ENCODE data around the gene GRIN3B. TPM values are rescaled to one million over a fixed set of nuclear protein-coding genes. Genes with fewer than 3 reads are reported as not detected.
A peak's percentile ranks its signal among the peaks of the same experiment; 100 is the strongest.

Gene GRIN3B
- total RNA-seq, 1 donor from 2014 or later, result 1.4 TPM

DNA sequence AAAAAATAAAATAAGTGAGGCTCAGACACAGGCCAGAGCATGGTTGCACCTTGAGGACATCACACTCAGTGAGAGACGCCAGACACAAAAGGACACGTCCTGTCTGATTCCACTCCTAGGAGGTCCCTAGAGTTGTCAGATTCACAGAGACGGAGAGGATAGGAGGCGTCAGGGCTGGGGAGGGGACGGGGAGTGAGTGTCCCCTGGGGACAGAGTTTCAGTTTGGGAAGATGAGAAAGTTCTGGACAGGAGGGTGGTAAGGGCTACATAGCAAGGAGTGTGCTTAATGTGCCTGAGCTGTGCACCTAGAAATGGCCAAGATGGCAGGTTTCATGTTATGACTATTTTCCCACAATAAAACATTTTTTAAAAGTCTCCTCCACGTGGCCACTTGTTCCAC lies 2.2 kb upstream of the GRIN3B start:
- Mint-ChIP-seq H3K4me1 (ENCODE audit: low read depth) (no peaks in the 10 kb centered on the region), H3K4me3 (ENCODE audit: low read depth) (no peak overlapping the region), H3K27me3 (peaks cover 40% of the 10 kb centered on the region), H3K9me3 (ENCODE audit: low read depth) (no peaks in the 10 kb centered on the region), H3K27ac (no peak overlapping the region), H3K36me3 (ENCODE audit: insufficient read depth) (no peaks in the 10 kb centered on the region)
- DNase-seq (ENCODE audit: low spot score, unreplicated experiment), result no peak
- TF ChIP-seq CTCF (IDR thresholded peaks at IDR 0.05; ENCODE audit: unreplicated experiment), result no peak

- H3K4me3 Mint-ChIP-seq (ENCODE audit: low read depth), result peak overlapping the region; percentile 26
- H3K27ac Mint-ChIP-seq, result no peak overlapping the region
- TF ChIP-seq CTCF (IDR thresholded peaks at IDR 0.05; ENCODE audit: unreplicated experiment), result no peak
- H3K36me3 Mint-ChIP-seq (ENCODE audit: insufficient read depth), result no peaks in the 10 kb centered on the region
- no peaks in the 10 kb centered on the region for H3K9me3 Mint-ChIP-seq (ENCODE audit: low read depth)
- no peaks in the 10 kb centered on the region for H3K4me1 Mint-ChIP-seq (ENCODE audit: low read depth)
- DNase-seq (ENCODE audit: low spot score, unreplicated experiment), result no peak
- H3K27me3 Mint-ChIP-seq, result peaks cover 43% of the 10 kb centered on the region
These were observed 870 bp upstream of the GRIN3B start for GRCh38 chr19:999379-999719.

- peaks cover 45% of the 10 kb centered on the region for H3K27me3 Mint-ChIP-seq
- TF ChIP-seq CTCF (IDR thresholded peaks at IDR 0.05; ENCODE audit: unreplicated experiment), result no peak
- DNase-seq (ENCODE audit: low spot score, unreplicated experiment), result no peak
- H3K4me3 Mint-ChIP-seq (ENCODE audit: low read depth), result peak overlapping the region; percentile 35
- H3K36me3 Mint-ChIP-seq (ENCODE audit: insufficient read depth), result no peaks in the 10 kb centered on the region
- H3K9me3 Mint-ChIP-seq (ENCODE audit: low read depth), result no peaks in the 10 kb centered on the region
- H3K27ac Mint-ChIP-seq, result no peak overlapping the region
- no peaks in the 10 kb centered on the region for H3K4me1 Mint-ChIP-seq (ENCODE audit: low read depth)
These were observed 645 bp downstream of the GRIN3B start for GRCh38 chr19:1000591-1001537.

DNA sequence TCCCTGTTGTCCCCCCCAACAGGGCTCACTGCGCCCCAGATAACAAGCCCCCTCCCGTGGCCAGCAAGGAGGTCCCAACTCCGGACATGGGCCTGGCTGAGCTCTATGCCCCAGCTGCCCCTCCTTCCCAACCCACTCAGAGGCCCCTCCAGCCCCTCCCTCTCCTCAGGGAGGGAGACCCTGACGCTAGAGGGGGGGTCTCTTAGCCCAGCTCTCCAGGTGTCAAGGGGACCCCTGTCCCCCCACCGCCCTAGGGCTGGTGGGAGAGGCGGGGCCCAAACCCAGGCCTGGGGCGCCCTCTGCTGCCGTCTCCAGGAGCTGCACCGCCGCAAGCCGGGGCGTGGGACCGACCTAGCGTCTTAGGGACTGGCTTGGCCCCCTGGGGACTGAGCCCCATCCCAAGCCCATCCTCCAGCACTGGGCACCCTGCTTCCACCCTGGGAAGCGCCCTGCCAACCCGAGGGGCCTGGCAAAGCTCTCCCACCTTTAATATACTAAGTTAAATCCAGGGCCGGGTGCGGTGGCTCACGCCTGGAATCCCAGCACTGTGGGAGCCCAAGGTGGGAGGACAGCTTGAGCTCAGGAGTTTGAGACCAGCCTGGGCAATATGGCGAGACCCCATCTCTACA lies 1.4 kb downstream of the GRIN3B start:
- Mint-ChIP-seq H3K27ac (no peak overlapping the region), H3K36me3 (ENCODE audit: insufficient read depth) (peaks cover 2% of the 10 kb centered on the region), H3K9me3 (ENCODE audit: low read depth) (no peaks in the 10 kb centered on the region), H3K4me3 (ENCODE audit: low read depth) (no peak overlapping the region), H3K27me3 (peaks cover 42% of the 10 kb centered on the region), H3K4me1 (ENCODE audit: low read depth) (no peaks in the 10 kb centered on the region)
- TF ChIP-seq CTCF (IDR thresholded peaks at IDR 0.05; ENCODE audit: unreplicated experiment), result peak; percentile 93
- peak; percentile 69 for DNase-seq (ENCODE audit: low spot score, unreplicated experiment)

- Mint-ChIP-seq H3K4me3 (ENCODE audit: low read depth) (no peak overlapping the region), H3K4me1 (ENCODE audit: low read depth) (no peaks in the 10 kb centered on the region), H3K9me3 (ENCODE audit: low read depth) (no peaks in the 10 kb centered on the region), H3K27ac (no peak overlapping the region), H3K36me3 (ENCODE audit: insufficient read depth) (peaks cover 5% of the 10 kb centered on the region), H3K27me3 (peaks cover 36% of the 10 kb centered on the region)
- TF ChIP-seq CTCF (IDR thresholded peaks at IDR 0.05; ENCODE audit: unreplicated experiment), result no peak
- no peak for DNase-seq (ENCODE audit: low spot score, unreplicated experiment)
These were observed 2.4 kb downstream of the GRIN3B start for GRCh38 chr19:1002600-1002999.

Measured in progenitor cell of endocrine pancreas (in vitro differentiated cells).